HG03066 (cell line): ENCODE measurements around the gene CLEC18B.
"Not testable (repeated sequence)": the region's sequence is repeated elsewhere in the genome, so short reads cannot be mapped to it uniquely, and the experiment has no call there.

Experiments used
- ATAC-seq: cut with Tn5 transposase; IDR thresholded peaks from one replicate; pipeline ENCODE4 v1.9.1; 2021; ENCODE audit warnings: low read depth; ENCODE audit not compliant: unreplicated experiment

CLEC18B gene

GRCh38 chr16:74446866-74447265 is 25.6 kb upstream of the CLEC18B start:
- ATAC-seq, result no peak

GRCh38 chr16:74443624-74444346 is 22.5 kb upstream of the CLEC18B start:
- not testable (repeated sequence) for ATAC-seq

- no peak for ATAC-seq
Observed at GRCh38 chr16:74439685-74440084, 18.4 kb upstream of the CLEC18B start.

GRCh38 chr16:74438492-74438979 is 17.3 kb upstream of the CLEC18B start:
- no peak for ATAC-seq

- ATAC-seq, result no peak
Observed at GRCh38 chr16:74431516-74431915, 10.2 kb upstream of the CLEC18B start.

- ATAC-seq, result not testable (repeated sequence)
Observed at GRCh38 chr16:74430036-74430712, 8.9 kb upstream of the CLEC18B start.

GRCh38 chr16:74428493-74428892 is 7.2 kb upstream of the CLEC18B start:
- not testable (repeated sequence) for ATAC-seq

- ATAC-seq, result not testable (repeated sequence)
Observed at GRCh38 chr16:74425751-74426150, 4.5 kb upstream of the CLEC18B start.

- ATAC-seq, result not testable (repeated sequence)
Observed at GRCh38 chr16:74423721-74424120, 2.4 kb upstream of the CLEC18B start.

- not testable (repeated sequence) for ATAC-seq
Observed at GRCh38 chr16:74422086-74422485, 808 bp upstream of the CLEC18B start.

- not testable (repeated sequence) for ATAC-seq
Observed at GRCh38 chr16:74421482-74421785, 156 bp upstream of the CLEC18B start.

GRCh38 chr16:74419811-74420210 is 1.5 kb downstream of the CLEC18B start:
- ATAC-seq, result not testable (repeated sequence)

- ATAC-seq, result not testable (repeated sequence)
Observed at GRCh38 chr16:74417897-74418296, 3.4 kb downstream of the CLEC18B start.

GRCh38 chr16:74413920-74414319 is 7.4 kb downstream of the CLEC18B start:
- ATAC-seq, result not testable (repeated sequence)

- not testable (repeated sequence) for ATAC-seq
Observed at GRCh38 chr16:74413485-74413884, 7.8 kb downstream of the CLEC18B start.

GRCh38 chr16:74412775-74413390 is 8.4 kb downstream of the CLEC18B start:
- not testable (repeated sequence) for ATAC-seq

GRCh38 chr16:74412138-74412774 is 9.0 kb downstream of the CLEC18B start:
- not testable (repeated sequence) for ATAC-seq

GRCh38 chr16:74410981-74411380 is 10.3 kb downstream of the CLEC18B start:
- not testable (repeated sequence) for ATAC-seq

- not testable (repeated sequence) for ATAC-seq
Observed at GRCh38 chr16:74410057-74410957, 11.0 kb downstream of the CLEC18B start.
